GM21786 (cell line): ENCODE results near the gene EID3.

Experiments
- ATAC-seq: cut with Tn5 transposase; IDR thresholded peaks from one replicate; pipeline ENCODE4 v1.9.1; 2021; ENCODE audit not compliant: unreplicated experiment

EID3 gene

GRCh38 chr12:104333692-104334255, 30.2 kb downstream of the EID3 start:
- no peak for ATAC-seq

- no peak for ATAC-seq
Observed at GRCh38 chr12:104334581-104334980, 31.0 kb downstream of the EID3 start.

- no peak for ATAC-seq
Observed at GRCh38 chr12:104336115-104336514, 32.6 kb downstream of the EID3 start.

GRCh38 chr12:104337030-104337558, 33.6 kb downstream of the EID3 start:
- ATAC-seq: no peak

- ATAC-seq: no peak
Observed at GRCh38 chr12:104339663-104340062, 36.1 kb downstream of the EID3 start.

GRCh38 chr12:104340177-104340576, 36.6 kb downstream of the EID3 start:
- ATAC-seq: no peak

GRCh38 chr12:104340925-104341611, 37.5 kb downstream of the EID3 start:
- ATAC-seq: no peak

- no peak for ATAC-seq
Observed at GRCh38 chr12:104342147-104342546, 38.6 kb downstream of the EID3 start.

- ATAC-seq: no peak
Observed at GRCh38 chr12:104342635-104343249, 39.2 kb downstream of the EID3 start.

GRCh38 chr12:104344682-104345081, 41.1 kb downstream of the EID3 start:
- no peak for ATAC-seq

GRCh38 chr12:104345234-104346066, 41.9 kb downstream of the EID3 start:
- ATAC-seq: no peak

- ATAC-seq: no peak
Observed at GRCh38 chr12:104347374-104348075, 44.0 kb downstream of the EID3 start.

- ATAC-seq: no peak
Observed at GRCh38 chr12:104348283-104348993, 44.9 kb downstream of the EID3 start.

- no peak for ATAC-seq
Observed at GRCh38 chr12:104348994-104349494, 45.5 kb downstream of the EID3 start.

GRCh38 chr12:104350211-104351056, 46.9 kb downstream of the EID3 start:
- no peak for ATAC-seq

- ATAC-seq: no peak
Observed at GRCh38 chr12:104351057-104351983, 47.8 kb downstream of the EID3 start.

- ATAC-seq: no peak
Observed at GRCh38 chr12:104352106-104352713, 48.7 kb downstream of the EID3 start.
